NCI-H82 (cell line): ENCODE data around the gene THOC2.

Experiments
- DNase-seq: peaks from one replicate; lab custom pipeline; 2025; lab: John Stamatoyannopoulos, UW

THOC2 gene

DNA sequence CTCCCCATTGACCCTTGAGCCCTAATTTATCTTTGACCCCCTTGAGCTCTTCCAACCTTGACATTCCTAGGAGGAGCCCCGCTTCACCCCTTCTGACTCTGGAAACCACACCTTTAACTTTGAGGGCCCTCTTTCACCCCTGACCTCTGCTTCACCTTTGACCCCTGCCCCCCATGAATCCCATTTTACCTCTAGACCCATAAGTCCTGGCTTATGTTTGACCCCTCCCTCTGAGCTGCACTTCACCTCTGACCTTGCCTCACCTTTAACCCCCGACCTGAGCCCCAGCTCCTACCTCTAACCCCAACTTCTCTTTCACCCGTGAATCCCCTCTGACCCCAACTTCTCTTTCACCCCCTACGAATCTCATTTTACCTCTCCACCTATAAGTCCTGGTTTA, 169.7 kb downstream of the THOC2 start:
- DNase-seq, result no peak

DNA sequence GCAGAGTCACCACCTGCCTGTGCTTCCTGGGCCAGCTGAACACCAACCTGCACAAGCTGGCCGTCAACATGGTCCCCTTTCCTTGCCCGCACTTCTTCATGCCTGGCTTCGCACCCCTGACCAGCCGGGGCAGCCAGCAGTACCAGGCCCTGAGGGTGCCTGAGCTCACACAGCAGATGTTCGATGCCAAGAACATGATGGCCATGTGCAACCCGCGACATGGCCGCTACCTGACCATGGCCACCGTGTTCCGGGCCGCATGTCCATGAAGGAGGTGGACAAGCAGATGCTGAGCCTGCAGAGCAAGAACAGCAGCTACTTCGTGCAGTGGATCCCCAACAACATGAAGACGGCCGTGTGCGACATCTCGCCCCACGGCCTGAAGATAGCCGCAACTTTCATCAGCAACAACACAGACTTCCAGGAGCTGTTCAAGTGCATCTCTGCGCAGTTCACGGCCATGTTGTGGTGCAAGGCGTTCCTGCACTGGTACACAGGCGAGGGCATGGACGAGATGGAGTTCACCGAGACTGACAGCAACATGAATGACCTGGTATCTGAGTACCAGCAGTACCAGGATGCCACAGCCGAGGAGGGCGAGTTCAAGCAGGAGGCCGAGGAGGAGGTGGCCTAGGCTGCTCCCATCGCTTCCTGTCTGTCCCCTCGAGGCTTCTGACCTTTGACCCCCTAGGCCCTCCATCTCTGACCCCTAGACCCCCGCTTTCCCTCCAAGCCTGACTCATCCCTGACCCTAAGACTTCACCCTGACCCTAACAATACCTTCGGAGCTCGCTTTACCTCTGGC, 170.3 kb downstream of the THOC2 start:
- no peak for DNase-seq

GRCh38 chrX:123561439-123562215, 171.2 kb downstream of the THOC2 start:
- no peak for DNase-seq

- no peak for DNase-seq
Observed at GRCh38 chrX:123550829-123551228, 182.0 kb downstream of the THOC2 start.
